IMR-90 (cell line): ENCODE data around the gene KCNQ5. TPM values are rescaled to one million over a fixed set of nuclear protein-coding genes. Genes with fewer than 3 reads are reported as not detected.

Experiments used
- ATAC-seq: fragments of 200-7000 bp; cut with Tn5 transposase; 2 replicates; pipeline ENCODE4 v1.9.1; 2020; ENCODE audit warnings: low read depth, mild to moderate bottlenecking, moderate library complexity
- BruUV-seq: library from RNA; stranded (reverse); fragments of 400-500 nt; replicated peaks from 2 replicates; lab custom pipeline; 2021; lab: Mats Ljungman, UMichigan
- CTCF ChIA-PET: fragments of 300-600 bp; formaldehyde crosslinking; extraction: SDS; loops from one replicate; lab custom pipeline; 2021; ENCODE audit warnings: antibody characterized with exemption; lab: Yijun Ruan, JAX
- POLR2A ChIA-PET: fragments of 300-600 bp; sonication (Branson Sonifier 250); formaldehyde crosslinking; loops from one replicate; lab custom pipeline; 2022; ENCODE audit warnings: antibody characterized with exemption; ENCODE audit not compliant: unreplicated experiment; lab: Charles Lee
- DNase-seq: peaks from one replicate; pipeline ENCODE4 v3.0.0; 2013
- H2AFZ ChIP-seq: replicated peaks from 2 replicates; pipeline ENCODE3; 2013; ENCODE audit warnings: low read length, mild to moderate bottlenecking; ENCODE audit not compliant: poor library complexity
- H2AK5ac ChIP-seq: 2 replicates; pipeline ENCODE4 v1.6.1; 2013; ENCODE audit warnings: low read depth, low read length, inconsistent platforms
- H2AK9ac ChIP-seq: replicated peaks from 2 replicates; pipeline ENCODE3; 2013; ENCODE audit warnings: mild to moderate bottlenecking, low read depth, low read length, moderate library complexity; ENCODE audit not compliant: poor library complexity
- H2BK120ac ChIP-seq: 2 replicates; pipeline ENCODE4 v1.6.1; 2013; ENCODE audit warnings: low read depth, low read length, inconsistent platforms
- H2BK15ac ChIP-seq: 3 replicates; pipeline ENCODE4 v1.6.1; 2013; ENCODE audit warnings: low read depth, low read length, inconsistent platforms
- H2BK20ac ChIP-seq: 2 replicates; pipeline ENCODE4 v1.6.1; 2013; ENCODE audit warnings: low read depth, mild to moderate bottlenecking, inconsistent platforms, low read length, moderate library complexity
- H2BK5ac ChIP-seq: 2 replicates; pipeline ENCODE4 v1.6.1; 2013; ENCODE audit warnings: mild to moderate bottlenecking, low read depth, low read length, inconsistent platforms; ENCODE audit not compliant: poor library complexity, severe bottlenecking
- H3K14ac ChIP-seq: replicated peaks from 2 replicates; pipeline ENCODE4 v1.6.1; 2013; ENCODE audit warnings: low read depth, low read length, inconsistent platforms
- H3K18ac ChIP-seq: 2 replicates; pipeline ENCODE4 v1.6.1; 2013; ENCODE audit warnings: low read depth, low read length, control low read depth
- H3K23ac ChIP-seq: 2 replicates; pipeline ENCODE4 v1.6.1; 2013; ENCODE audit warnings: low read depth, low read length, inconsistent platforms
- H3K27ac ChIP-seq: 2 replicates; pipeline ENCODE4 v1.5.1; 2013; ENCODE audit warnings: mild to moderate bottlenecking, control low read depth, low read length; ENCODE audit not compliant: insufficient read depth
- H3K27me3 ChIP-seq: 2 replicates; pipeline ENCODE4 v1.6.1; 2013; ENCODE audit warnings: low read length; ENCODE audit not compliant: control insufficient read depth, insufficient read depth
- H3K36me3 ChIP-seq: 2 replicates; pipeline ENCODE4 v1.6.1; 2013; ENCODE audit warnings: low read length, mixed read lengths; ENCODE audit not compliant: control insufficient read depth, insufficient read depth
- H3K4ac ChIP-seq: 2 replicates; pipeline ENCODE4 v1.6.1; 2013; ENCODE audit warnings: low read depth, low read length, inconsistent platforms
- H3K4me1 ChIP-seq: 2 replicates; pipeline ENCODE4 v1.6.1; 2013; ENCODE audit warnings: low read length, mixed read lengths; ENCODE audit not compliant: control insufficient read depth, insufficient read depth
- H3K4me2 ChIP-seq: 2 replicates; pipeline ENCODE4 v1.6.1; 2013; ENCODE audit warnings: low read depth, mild to moderate bottlenecking, control low read depth, low read length, moderate library complexity
- H3K4me3 ChIP-seq: 2 replicates; pipeline ENCODE4 v1.5.1; 2013; ENCODE audit warnings: low read depth, mild to moderate bottlenecking, control low read depth, low read length, moderate library complexity; ENCODE audit not compliant: insufficient read depth
- H3K56ac ChIP-seq: 2 replicates; pipeline ENCODE4 v1.6.1; 2013; ENCODE audit warnings: low read length, inconsistent platforms; ENCODE audit not compliant: insufficient read depth; ENCODE audit errors: extremely low read depth
- H3K79me1 ChIP-seq, 2 experiments: 2 replicates each; pipeline ENCODE4 v1.6.1; 2013; ENCODE audit warnings: low read length in 2 of 2, inconsistent platforms in 1 of 2, low read depth in 1 of 2
- H3K9ac ChIP-seq: 2 replicates; pipeline ENCODE4 v1.6.1; 2013; ENCODE audit warnings: low read depth, low read length, control low read depth
- H3K9me1 ChIP-seq: 2 replicates; pipeline ENCODE4 v1.6.1; 2013; ENCODE audit warnings: low read length, inconsistent platforms; ENCODE audit not compliant: insufficient read depth
- H3K9me3 ChIP-seq: 2 replicates; pipeline ENCODE4 v1.6.1; 2013; ENCODE audit warnings: low read length; ENCODE audit not compliant: control insufficient read depth, insufficient read depth
- H4K20me1 ChIP-seq: 2 replicates; pipeline ENCODE4 v1.6.1; 2013; ENCODE audit warnings: low read length, inconsistent platforms; ENCODE audit not compliant: insufficient read depth
- H4K5ac ChIP-seq: 2 replicates; pipeline ENCODE4 v1.6.1; 2013; ENCODE audit warnings: mild to moderate bottlenecking, low read depth, low read length, control low read depth
- H4K8ac ChIP-seq, 2 experiments: 2 replicates each; pipeline ENCODE4 v1.6.1; 2013; ENCODE audit warnings: low read depth in 2 of 2, low read length in 2 of 2, control low read depth in 1 of 2, inconsistent platforms in 1 of 2
- H4K91ac ChIP-seq: 2 replicates; pipeline ENCODE4 v1.6.1; 2013; ENCODE audit warnings: low read depth, low read length, inconsistent platforms; ENCODE audit not compliant: insufficient read depth
- BHLHE40 ChIP-seq: fragments of 150-350 bp; IDR thresholded peaks from 2 replicates; pipeline ENCODE4 v1.6.1; 2016; ENCODE audit warnings: mild to moderate bottlenecking, low read depth, low read length
- CEBPB ChIP-seq: IDR thresholded peaks from 2 replicates; pipeline ENCODE4 v1.6.1; 2012; ENCODE audit warnings: low read depth, low read length, improper control_type of control experiment
- CHD1 ChIP-seq: IDR thresholded peaks from 2 replicates; pipeline ENCODE4 v1.6.1; 2012; ENCODE audit warnings: low read depth, low read length, improper control_type of control experiment
- CTCF ChIP-seq: conservative IDR thresholded peaks from 2 replicates; pipeline ENCODE4 v1.5.1; 2012; ENCODE audit warnings: mild to moderate bottlenecking, low read depth, low read length, improper control_type of control experiment
- ELK1 ChIP-seq: fragments of 150-350 bp; IDR thresholded peaks from 2 replicates; pipeline ENCODE4 v1.6.1; 2016; ENCODE audit warnings: low read depth, mild to moderate bottlenecking, low read length, moderate library complexity, borderline replicate concordance
- FOS ChIP-seq: fragments of 150-350 bp; IDR thresholded peaks from 2 replicates; pipeline ENCODE4 v1.6.1; 2016; ENCODE audit warnings: low read depth, low read length
- MAFK ChIP-seq: IDR thresholded peaks from 2 replicates; pipeline ENCODE4 v1.6.1; 2012; ENCODE audit warnings: low read depth, low read length, improper control_type of control experiment
- MAZ ChIP-seq: IDR thresholded peaks from 2 replicates; pipeline ENCODE4 v1.6.1; 2012; ENCODE audit warnings: low read depth, mild to moderate bottlenecking, low read length, improper control_type of control experiment, moderate library complexity, borderline replicate concordance
- MXI1 ChIP-seq: IDR thresholded peaks from 2 replicates; pipeline ENCODE4 v1.6.1; 2012; ENCODE audit warnings: low read depth, mild to moderate bottlenecking, low read length, moderate library complexity, borderline replicate concordance
- POLR2A ChIP-seq: IDR thresholded peaks from 2 replicates; pipeline ENCODE4 v1.6.1; 2012; ENCODE audit warnings: mild to moderate bottlenecking, low read depth, low read length
- RCOR1 ChIP-seq: IDR thresholded peaks from 2 replicates; pipeline ENCODE4 v1.6.1; 2012; ENCODE audit warnings: mild to moderate bottlenecking, low read length, improper control_type of control experiment; ENCODE audit not compliant: insufficient replicate concordance
- RFX5 ChIP-seq: IDR thresholded peaks from 2 replicates; pipeline ENCODE4 v1.8.0; 2012; ENCODE audit warnings: low read depth, mild to moderate bottlenecking, low read length, moderate library complexity
- USF2 ChIP-seq: fragments of 150-350 bp; IDR thresholded peaks from 2 replicates; pipeline ENCODE4 v1.6.1; 2017; ENCODE audit warnings: mild to moderate bottlenecking, antibody characterized with exemption, low read length, low read depth
- WGBS, 2 experiments: methylation state at CpG; one replicate each; pipeline versions ENCODE4 v1.1.5 to v1.1.7; 2013; ENCODE audit warnings: missing lambda C conversion rate in 2 of 2; ENCODE audit not compliant: insufficient read length in 1 of 2; ENCODE audit errors: extremely low coverage in 2 of 2; 5-methylcytosine and 5-hydroxymethylcytosine counted together
- dilution Hi-C: fragments of 300-500 bp; cut with HindIII; formaldehyde crosslinking; loops from one replicate; pipeline ENCODE4 v1.14.3; 2018; ENCODE audit warnings: low sequenced_read_pairs; ENCODE audit not compliant: unreplicated experiment
- in situ Hi-C: fragments of 300-500 bp; cut with MboI; formaldehyde crosslinking; loops from 3 replicates; pipeline ENCODE4 v1.14.3; 2019; ENCODE audit warnings: low sequenced_read_pairs, inconsistent platforms, mixed read lengths
- intact Hi-C: fragments of 100-400 bp; cut with micrococcal nuclease; formaldehyde crosslinking; loops from 2 replicates; pipeline ENCODE4 v1.10.0; 2022
- polyA plus RNA-seq, 3 experiments: library from polyadenylated mRNA; depleted of rRNA; stranded (reverse); fragments of >200 nt; gene quantifications; 2 replicates each; pipeline ENCODE4 v1.2.3, GENCODE V29; 2012; ENCODE audit warnings: low replicate concordance in 1 of 3
- total RNA-seq: library from RNA; depleted of rRNA; stranded (reverse); fragments of >200 nt; gene quantifications from 2 replicates; pipeline ENCODE4 v1.2.3, GENCODE V29; 2012

Gene KCNQ5
- total and polyA plus RNA-seq, 2 of the 4 experiments (the other 2 are of a cell fraction): 0.75 to 1.3 TPM

DNA sequence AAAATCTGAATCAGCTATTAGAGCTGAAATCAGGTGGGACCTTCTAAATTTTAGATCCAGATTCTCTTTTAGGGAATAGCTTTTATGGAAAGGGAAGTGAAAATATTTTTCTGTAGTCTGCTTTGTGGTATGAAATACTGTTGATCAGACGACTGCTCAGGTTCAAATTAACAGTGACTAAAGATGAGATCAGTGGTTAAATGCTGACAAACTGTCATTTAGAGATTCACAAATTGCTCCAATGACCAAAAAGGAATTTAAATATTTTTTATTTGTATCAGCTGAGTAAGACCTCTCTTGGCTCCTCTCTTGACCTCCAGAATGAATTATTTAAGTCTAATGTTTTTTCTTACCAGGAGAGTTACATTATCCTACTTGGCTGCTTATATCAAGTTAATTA lies 77.3 kb downstream of the KCNQ5 start:
- ATAC-seq (peak; percentile 42; the same call in 1 of the 2 replicates), DNase-seq (no peak)
- Histone ChIP-seq H3K36me3 (no peaks in the 10 kb centered on the region), H3K9me3 (no peaks in the 10 kb centered on the region), H3K4me2 (no peak overlapping the region), H2AK5ac (no peak overlapping the region), H3K9ac (no peak overlapping the region), H3K4me3 (no peak overlapping the region), H3K23ac (no peak overlapping the region), H3K14ac (no peak overlapping the region), H4K5ac (no peak overlapping the region), H3K56ac (no peak overlapping the region), H3K27ac (no peak overlapping the region), H3K79me1 (no peaks in the 10 kb centered on the region; a peak in 1 of 4 replicates), H3K4me1 (no peaks in the 10 kb centered on the region), H2AFZ (no peak overlapping the region), H4K91ac (no peak overlapping the region), H2BK120ac (no peak overlapping the region), H2BK15ac (no peak overlapping the region), H2BK5ac (no peak overlapping the region), H3K9me1 (no peaks in the 10 kb centered on the region), H4K8ac (no peak overlapping the region), H4K20me1 (no peaks in the 10 kb centered on the region), H3K27me3 (no peaks in the 10 kb centered on the region), H3K4ac (no peak overlapping the region), H3K18ac (no peak overlapping the region), H2BK20ac (no peak overlapping the region), H2AK9ac (no peak overlapping the region)
- intact Hi-C loops: no loop called here
- WGBS, 2 experiments: no CpG with 5 or more reads among the region's 1 CpG
- POLR2A ChIA-PET: no interaction called here
- BruUV-seq: no TSS peak
- CTCF ChIA-PET: interaction anchor here (0.6 kb wide), 1 partner anchor 67 kb away, joined by 3 read pairs; no protein-coding TSS in a partner anchor
- dilution Hi-C loops: no loop called here
- in situ Hi-C loops: no loop called here
- TF ChIP-seq CHD1 (no peak), CTCF (no peak), RFX5 (no peak), MAZ (no peak), FOS (no peak), POLR2A (no peak), MXI1 (no peak), MAFK (no peak), CEBPB (no peak), ELK1 (no peak), BHLHE40 (no peak), RCOR1 (no peak), USF2 (no peak)
